Hepatocyte (in vitro differentiated cells): ENCODE results near the gene CAP1.

Experiments used
- EZH2 ChIP-seq: fragments of 200-600 bp; sonication (generic); IDR thresholded peaks from 2 replicates; pipeline ENCODE4 v1.6.1; 2016; ENCODE audit warnings: antibody characterized with exemption, mild to moderate bottlenecking, borderline replicate concordance
- EZH2phosphoT487 ChIP-seq: fragments of 200-600 bp; sonication (generic); IDR thresholded peaks from one replicate; pipeline ENCODE4 v1.6.1; 2018; ENCODE audit warnings: antibody characterized with exemption, mild to moderate bottlenecking, low read depth, moderate library complexity; ENCODE audit not compliant: unreplicated experiment, severe bottlenecking
- TF ChIP-seq, protein P1 (sequence below): fragments of 200-600 bp; sonication (generic); IDR thresholded peaks from 2 replicates; pipeline ENCODE4 v1.5.1; 2016; ENCODE audit warnings: antibody characterized with exemption, mild to moderate bottlenecking; ENCODE audit not compliant: poor library complexity

DNA sequence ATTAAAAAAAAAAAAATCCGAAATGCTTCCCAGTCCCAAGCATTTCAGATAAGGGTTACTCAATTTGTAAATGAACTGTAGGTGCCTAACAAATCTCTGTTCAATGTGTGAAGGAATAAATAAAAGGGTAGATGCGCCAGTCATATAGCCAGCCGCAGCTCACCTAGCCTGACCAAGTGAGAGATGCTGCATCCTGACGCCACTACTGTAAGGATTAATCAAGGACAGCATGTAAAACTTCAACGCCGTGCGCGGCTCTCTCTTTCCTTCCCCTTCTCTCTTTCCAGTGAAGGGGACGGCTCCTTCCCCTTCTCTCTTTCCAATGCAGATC is 56.1 kb downstream of the CAP1 start:
- no peak for TF ChIP-seq EZH2
- TF ChIP-seq, protein P1, sequence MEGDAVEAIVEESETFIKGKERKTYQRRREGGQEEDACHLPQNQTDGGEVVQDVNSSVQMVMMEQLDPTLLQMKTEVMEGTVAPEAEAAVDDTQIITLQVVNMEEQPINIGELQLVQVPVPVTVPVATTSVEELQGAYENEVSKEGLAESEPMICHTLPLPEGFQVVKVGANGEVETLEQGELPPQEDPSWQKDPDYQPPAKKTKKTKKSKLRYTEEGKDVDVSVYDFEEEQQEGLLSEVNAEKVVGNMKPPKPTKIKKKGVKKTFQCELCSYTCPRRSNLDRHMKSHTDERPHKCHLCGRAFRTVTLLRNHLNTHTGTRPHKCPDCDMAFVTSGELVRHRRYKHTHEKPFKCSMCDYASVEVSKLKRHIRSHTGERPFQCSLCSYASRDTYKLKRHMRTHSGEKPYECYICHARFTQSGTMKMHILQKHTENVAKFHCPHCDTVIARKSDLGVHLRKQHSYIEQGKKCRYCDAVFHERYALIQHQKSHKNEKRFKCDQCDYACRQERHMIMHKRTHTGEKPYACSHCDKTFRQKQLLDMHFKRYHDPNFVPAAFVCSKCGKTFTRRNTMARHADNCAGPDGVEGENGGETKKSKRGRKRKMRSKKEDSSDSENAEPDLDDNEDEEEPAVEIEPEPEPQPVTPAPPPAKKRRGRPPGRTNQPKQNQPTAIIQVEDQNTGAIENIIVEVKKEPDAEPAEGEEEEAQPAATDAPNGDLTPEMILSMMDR = no peak
- no peak for TF ChIP-seq EZH2phosphoT487
